Stomach (tissue), 4 donors: Measurements from ENCODE around the gene EML5.

ENCODE experiments used
- EP300 ChIP-seq: sonication (generic); formaldehyde crosslinking; IDR thresholded peaks from one replicate; pipeline ENCODE4 v1.6.1; 2017; ENCODE audit warnings: antibody characterized with exemption
- POLR2A ChIP-seq, 4 donors: fragments of 450-650 bp; IDR thresholded peaks; one replicate each; pipeline ENCODE4 v1.6.1; 2016; ENCODE audit warnings: antibody characterized with exemption in 4 of 4, control low read depth in 2 of 4, mild to moderate bottlenecking in 1 of 4, moderate library complexity in 1 of 4
- POLR2AphosphoS5 ChIP-seq, 3 donors: sonication (generic); formaldehyde crosslinking; IDR thresholded peaks; one replicate each; pipeline ENCODE4 v1.6.1; 2016; ENCODE audit warnings: antibody characterized with exemption in 3 of 3
- TF ChIP-seq, protein P1 (sequence below), 7 experiments: fragments of 450-650 bp in 4 of 7; fragments of 200-600 bp in 3 of 7; sonication (generic) in 3 of 7; IDR thresholded peaks; one replicate each; pipeline ENCODE4 v1.5.1; 2016 to 2019; ENCODE audit warnings: antibody characterized with exemption in 7 of 7, control low read depth in 2 of 7, mild to moderate bottlenecking in 1 of 7

DNA sequence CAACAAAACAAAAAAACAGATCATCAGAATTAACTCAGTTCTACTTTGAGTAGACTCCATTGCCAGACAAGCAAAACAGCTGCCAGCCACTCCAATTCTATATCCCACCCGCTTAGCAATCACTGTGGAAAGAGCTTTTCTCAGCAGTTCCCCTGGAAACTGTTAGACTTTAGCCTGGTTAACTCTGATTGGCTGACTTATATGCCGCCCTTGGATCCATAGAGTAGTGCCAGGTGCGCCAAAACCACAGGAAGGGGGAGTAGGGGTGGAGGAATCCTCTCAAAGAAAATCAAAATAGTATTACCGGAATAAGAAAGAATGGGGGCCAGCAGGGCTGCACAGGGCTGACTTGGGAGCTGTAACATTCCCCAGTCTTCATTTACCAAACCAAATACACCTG is 5.4 kb upstream of the EML5 start:
- TF ChIP-seq, protein P1, sequence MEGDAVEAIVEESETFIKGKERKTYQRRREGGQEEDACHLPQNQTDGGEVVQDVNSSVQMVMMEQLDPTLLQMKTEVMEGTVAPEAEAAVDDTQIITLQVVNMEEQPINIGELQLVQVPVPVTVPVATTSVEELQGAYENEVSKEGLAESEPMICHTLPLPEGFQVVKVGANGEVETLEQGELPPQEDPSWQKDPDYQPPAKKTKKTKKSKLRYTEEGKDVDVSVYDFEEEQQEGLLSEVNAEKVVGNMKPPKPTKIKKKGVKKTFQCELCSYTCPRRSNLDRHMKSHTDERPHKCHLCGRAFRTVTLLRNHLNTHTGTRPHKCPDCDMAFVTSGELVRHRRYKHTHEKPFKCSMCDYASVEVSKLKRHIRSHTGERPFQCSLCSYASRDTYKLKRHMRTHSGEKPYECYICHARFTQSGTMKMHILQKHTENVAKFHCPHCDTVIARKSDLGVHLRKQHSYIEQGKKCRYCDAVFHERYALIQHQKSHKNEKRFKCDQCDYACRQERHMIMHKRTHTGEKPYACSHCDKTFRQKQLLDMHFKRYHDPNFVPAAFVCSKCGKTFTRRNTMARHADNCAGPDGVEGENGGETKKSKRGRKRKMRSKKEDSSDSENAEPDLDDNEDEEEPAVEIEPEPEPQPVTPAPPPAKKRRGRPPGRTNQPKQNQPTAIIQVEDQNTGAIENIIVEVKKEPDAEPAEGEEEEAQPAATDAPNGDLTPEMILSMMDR (IDR thresholded peaks at IDR 0.05): no peak
- TF ChIP-seq EP300 (no peak), POLR2A (IDR thresholded peaks at IDR 0.05) (no peak), POLR2AphosphoS5 (IDR thresholded peaks at IDR 0.05) (no peak)
